Psoas muscle (tissue), 8 donors: ENCODE data around the gene CABCOCO1. TPM values are rescaled to one million over a fixed set of nuclear protein-coding genes. Genes with fewer than 3 reads are reported as not detected.

Experiments used
- ATAC-seq, 4 donors: fragments of 200-7000 bp; cut with Tn5 transposase; one replicate each; pipeline ENCODE4 v1.9.1; 2020; ENCODE audit warnings: moderate library complexity in 3 of 4, mild to moderate bottlenecking in 2 of 4
- DNase-seq, 2 donors: peaks; one replicate each; pipeline ENCODE4 v3.0.0-alpha.2; 2020
- H3K27ac ChIP-seq: fragments of 200-600 bp; one replicate; pipeline ENCODE4 v1.8.0; 2022
- H3K27me3 ChIP-seq, 3 donors: fragments of 200-600 bp in 1 of 3; one replicate each; pipeline versions ENCODE4 v1.6.1 to v1.8.0; 2013 to 2022; ENCODE audit warnings: low read length in 2 of 3, mild to moderate bottlenecking in 2 of 3, moderate library complexity in 1 of 3; ENCODE audit not compliant: insufficient read depth in 3 of 3
- H3K36me3 ChIP-seq, 2 donors: fragments of 200-600 bp in 1 of 2; one replicate each; pipeline versions ENCODE4 v1.6.1 to v1.8.0; 2013 to 2022; ENCODE audit warnings: low read depth in 1 of 2, mild to moderate bottlenecking in 1 of 2, moderate library complexity in 1 of 2; ENCODE audit not compliant: insufficient read depth in 1 of 2
- H3K4me1 ChIP-seq: fragments of 200-600 bp; one replicate; pipeline ENCODE4 v1.8.0; 2022
- H3K4me3 ChIP-seq: fragments of 200-600 bp; one replicate; pipeline ENCODE4 v1.8.0; 2022; ENCODE audit warnings: mild to moderate bottlenecking
- H3K9me3 ChIP-seq: fragments of 200-600 bp; one replicate; pipeline ENCODE4 v1.8.0; 2022
- CTCF ChIP-seq: fragments of 200-600 bp; IDR thresholded peaks from one replicate; pipeline ENCODE4 v1.8.0; 2022; ENCODE audit warnings: antibody characterized with exemption
- WGBS, 3 donors: extraction: QIAGEN DNeasy Blood & Tissue Kit; methylation state at CpG; one replicate each; pipeline versions ENCODE4 v1.1.6 to v1.1.7; 2013; 5-methylcytosine and 5-hydroxymethylcytosine counted together
- intact Hi-C, 2 donors: fragments of 100-400 bp; cut with DNase I; formaldehyde crosslinking; loops; one replicate each; pipeline versions ENCODE4 v1.11.0 to v1.14.2; 2022
- polyA plus RNA-seq, 3 donors: library from polyadenylated mRNA; stranded (reverse); fragments of 200-250 nt; gene quantifications; one replicate each; pipeline ENCODE4 v1.2.3, GENCODE V29; 2013
- total RNA-seq, 4 donors: library from RNA; stranded (reverse); fragmentation: NEBNext Ultra II Directional in 2 of 4; extraction: Animal tissue kit (Norgen Biotek cat#: 25700) in 2 of 4; gene quantifications; one replicate each; pipeline versions ENCODE4 v1.2.1 to v1.2.4, GENCODE V29; 2021 to 2023
- donor health status: healthy with polysubstance abuse.
- donor health status: DM: no; HTN: no; CAD: no; lungs with moderate emphysema.
- donor health status: Bipolar disorder and iron deficiency.
- donor health status: healthy.
- donor health status: DM: yes; HTN: yes; CAD: no.
- donor health status: DM: no; HTN: no; CAD: no.
- donor health status: DM: no; HTN: no; CAD: no.
- donor health status: DM: yes; HTN: yes; CAD: no.

CABCOCO1 gene
- total and polyA plus RNA-seq, 7 donors = 0.03 to 0.04 TPM; not detected in 5

- H3K36me3 ChIP-seq = no peaks in the 10 kb centered on the region
- no peak for TF ChIP-seq CTCF
- no peak overlapping the region for H3K27ac ChIP-seq
- 54 to 70% (median 63%) methylated on average over 3 of the region's 3 CpGs for WGBS, 3 donors
- no peak overlapping the region for H3K4me3 ChIP-seq
- H3K27me3 ChIP-seq = no peaks in the 10 kb centered on the region
- DNase-seq (no peak), ATAC-seq (no peak)
- H3K4me1 ChIP-seq = peaks cover 10% of the 10 kb centered on the region
- no peaks in the 10 kb centered on the region for H3K9me3 ChIP-seq
- intact Hi-C loops = loop anchor here in 1 of 2 donors (5.0 kb wide), 1 partner anchor 52 kb away; no protein-coding TSS in a partner anchor
Measured at GRCh38 chr10:61785473-61786105, 122.9 kb downstream of the CABCOCO1 start.

GRCh38 chr10:61786728-61787127 lies 124.0 kb downstream of the CABCOCO1 start:
- TF ChIP-seq CTCF = no peak
- DNase-seq (no peak), ATAC-seq (no peak)
- Histone ChIP-seq H3K27ac (no peak overlapping the region), H3K27me3 (no peaks in the 10 kb centered on the region), H3K4me1 (peaks cover 10% of the 10 kb centered on the region), H3K9me3 (no peaks in the 10 kb centered on the region), H3K36me3 (no peaks in the 10 kb centered on the region), H3K4me3 (peak overlapping the region; percentile 23)
- WGBS, 3 donors = 28 to 45% (median 33%) methylated on average over 4 of the region's 4 CpGs
- intact Hi-C loops = loop anchor here in 1 of 2 donors (5.0 kb wide), 1 partner anchor 51 kb away; no protein-coding TSS in a partner anchor

GRCh38 chr10:61787170-61787569 lies 124.4 kb downstream of the CABCOCO1 start:
- Histone ChIP-seq H3K36me3 (no peaks in the 10 kb centered on the region), H3K27ac (no peak overlapping the region), H3K9me3 (no peaks in the 10 kb centered on the region), H3K4me3 (peak overlapping the region; percentile 23), H3K27me3 (no peaks in the 10 kb centered on the region), H3K4me1 (peaks cover 10% of the 10 kb centered on the region)
- TF ChIP-seq CTCF = no peak
- DNase-seq = no peak
- intact Hi-C loops = loop anchor here in 1 of 2 donors (5.0 kb wide), 1 partner anchor 50 kb away; no protein-coding TSS in a partner anchor
- ATAC-seq = no peak
- WGBS, 3 donors = 30 to 64% (median 36%) methylated on average over 3 of the region's 3 CpGs

- Histone ChIP-seq H3K27ac (no peak overlapping the region), H3K9me3 (no peaks in the 10 kb centered on the region), H3K4me3 (no peak overlapping the region), H3K36me3 (no peaks in the 10 kb centered on the region), H3K27me3 (no peaks in the 10 kb centered on the region), H3K4me1 (peaks cover 10% of the 10 kb centered on the region)
- ATAC-seq = no peak
- no peak for DNase-seq
- WGBS, 3 donors = 38 to 41% (median 40%) methylated on average over 1 of the region's 1 CpG
- intact Hi-C loops = loop anchor here in 1 of 2 donors (5.0 kb wide), 1 partner anchor 48 kb away; no protein-coding TSS in a partner anchor
- no peak for TF ChIP-seq CTCF
Measured at GRCh38 chr10:61789031-61789430, 126.3 kb downstream of the CABCOCO1 start.
